H9 (cell line): ENCODE results near the gene CTDSPL. TPM values are rescaled to one million over a fixed set of nuclear protein-coding genes. Genes with fewer than 3 reads are reported as not detected.

Experiments used
- DNase-seq: peaks from one replicate; pipeline ENCODE4 v3.0.0-alpha.2; 2017
- H2AFZ ChIP-seq: one replicate; pipeline ENCODE4 v1.6.1; 2013; ENCODE audit warnings: mild to moderate bottlenecking, low read length, control low read depth, moderate library complexity
- H2AK5ac ChIP-seq: 2 replicates; pipeline ENCODE4 v1.6.1; 2013; ENCODE audit warnings: low read length, control low read depth, mixed read lengths; ENCODE audit not compliant: insufficient read length
- H2BK120ac ChIP-seq: one replicate; pipeline ENCODE4 v1.6.1; 2013; ENCODE audit warnings: low read depth, mild to moderate bottlenecking, low read length, control low read depth, inconsistent platforms; ENCODE audit not compliant: poor library complexity, severe bottlenecking
- H2BK12ac ChIP-seq: 2 replicates; pipeline ENCODE4 v1.6.1; 2013; ENCODE audit warnings: low read length, control low read depth, mixed read lengths, low read depth; ENCODE audit not compliant: insufficient read length
- H2BK15ac ChIP-seq: 2 replicates; pipeline ENCODE4 v1.6.1; 2013; ENCODE audit warnings: low read depth, low read length, control low read depth
- H2BK20ac ChIP-seq: one replicate; pipeline ENCODE4 v1.6.1; 2013; ENCODE audit warnings: low read depth, mild to moderate bottlenecking, low read length, control low read depth, inconsistent platforms; ENCODE audit not compliant: poor library complexity, severe bottlenecking
- H2BK5ac ChIP-seq: 2 replicates; pipeline ENCODE4 v1.6.1; 2013; ENCODE audit warnings: low read length, control low read depth, mixed read lengths; ENCODE audit not compliant: insufficient read length
- H3K14ac ChIP-seq: 2 replicates; pipeline ENCODE4 v1.6.1; 2013; ENCODE audit warnings: low read length, control low read depth; ENCODE audit not compliant: insufficient read depth
- H3K18ac ChIP-seq: 2 replicates; pipeline ENCODE4 v1.6.1; 2013; ENCODE audit warnings: low read depth, mild to moderate bottlenecking, mixed read lengths, low read length, control low read depth; ENCODE audit not compliant: insufficient read length
- H3K23ac ChIP-seq: 2 replicates; pipeline ENCODE4 v1.6.1; 2013; ENCODE audit warnings: low read length, control low read depth, mixed read lengths, low read depth; ENCODE audit not compliant: insufficient read length
- H3K23me2 ChIP-seq: 2 replicates; pipeline ENCODE4 v1.6.1; 2013; ENCODE audit warnings: low read depth, mild to moderate bottlenecking, mixed read lengths, low read length, control low read depth; ENCODE audit not compliant: insufficient read length, poor library complexity, severe bottlenecking
- H3K27ac ChIP-seq: 2 replicates; pipeline ENCODE4 v1.5.1; 2013; ENCODE audit warnings: low read length, control low read depth, mixed read lengths, low read depth; ENCODE audit not compliant: insufficient read length
- H3K27me3 ChIP-seq: 2 replicates; pipeline ENCODE4 v1.6.1; 2013; ENCODE audit warnings: low read length, control low read depth, inconsistent platforms; ENCODE audit not compliant: insufficient read depth
- H3K4ac ChIP-seq: 2 replicates; pipeline ENCODE4 v1.6.1; 2013; ENCODE audit warnings: low read depth, mild to moderate bottlenecking, control low read depth, inconsistent platforms, low read length, moderate library complexity
- H3K4me1 ChIP-seq: 2 replicates; pipeline ENCODE4 v1.6.1; 2013; ENCODE audit warnings: low read length, control low read depth, inconsistent platforms; ENCODE audit not compliant: insufficient read depth
- H3K4me2 ChIP-seq: 2 replicates; pipeline ENCODE4 v1.6.1; 2013; ENCODE audit warnings: low read length, control low read depth, mixed read lengths; ENCODE audit not compliant: insufficient read length, insufficient read depth
- H3K56ac ChIP-seq: 2 replicates; pipeline ENCODE4 v1.6.1; 2013; ENCODE audit warnings: low read depth, mild to moderate bottlenecking, mixed read lengths, low read length, control low read depth; ENCODE audit not compliant: insufficient read length
- H3K79me1 ChIP-seq: 2 replicates; pipeline ENCODE4 v1.6.1; 2013; ENCODE audit warnings: low read depth, mild to moderate bottlenecking, moderate library complexity, low read length, control low read depth, inconsistent platforms; ENCODE audit not compliant: insufficient read depth, poor library complexity, severe bottlenecking
- H3K79me2 ChIP-seq: 2 replicates; pipeline ENCODE4 v1.6.1; 2013; ENCODE audit warnings: low read length, control low read depth, inconsistent platforms; ENCODE audit not compliant: insufficient read depth
- H3K9ac ChIP-seq: 2 replicates; pipeline ENCODE4 v1.6.1; 2013; ENCODE audit warnings: low read length, control low read depth, mixed read lengths; ENCODE audit not compliant: insufficient read length; ENCODE audit errors: extremely low read depth
- H3K9me3 ChIP-seq: one replicate; pipeline ENCODE4 v1.6.1; 2013; ENCODE audit warnings: low read depth, low read length, inconsistent platforms; ENCODE audit not compliant: control insufficient read depth
- H3T11ph ChIP-seq: one replicate; pipeline ENCODE4 v1.6.1; 2013; ENCODE audit warnings: mild to moderate bottlenecking, low read length, control low read depth, inconsistent platforms
- H4K20me1 ChIP-seq: one replicate; pipeline ENCODE4 v1.6.1; 2013; ENCODE audit not compliant: control insufficient read depth, insufficient read length, insufficient read depth
- H4K5ac ChIP-seq: 2 replicates; pipeline ENCODE4 v1.6.1; 2013; ENCODE audit warnings: low read depth, mild to moderate bottlenecking, mixed read lengths, low read length, control low read depth; ENCODE audit not compliant: insufficient read length
- H4K8ac ChIP-seq: replicated peaks from 2 replicates; pipeline ENCODE4 v1.6.1; 2013; ENCODE audit warnings: low read length, control low read depth, mixed read lengths, low read depth; ENCODE audit not compliant: insufficient read length
- H4K91ac ChIP-seq: 2 replicates; pipeline ENCODE4 v1.6.1; 2013; ENCODE audit warnings: low read depth, mild to moderate bottlenecking, moderate library complexity, mixed read lengths, low read length, control low read depth; ENCODE audit not compliant: insufficient read length
- H3K27ac Mint-ChIP-seq, 3 experiments: 2 replicates in 2 of 3; 3 replicates in 1 of 3; pipeline ENCODE4 v1.8.0; 2020 to 2021; ENCODE audit warnings: mixed read lengths in 3 of 3, mild to moderate bottlenecking in 1 of 3, moderate library complexity in 1 of 3
- H3K27me3 Mint-ChIP-seq: 2 replicates; pipeline ENCODE4 v1.8.0; 2021; ENCODE audit warnings: low read depth, mild to moderate bottlenecking, moderate library complexity, mixed read lengths
- H3K36me3 Mint-ChIP-seq, 3 experiments: 2 replicates in 2 of 3; 3 replicates in 1 of 3; pipeline ENCODE4 v1.8.0; 2020 to 2021; ENCODE audit warnings: low read depth in 3 of 3, mixed read lengths in 3 of 3; ENCODE audit not compliant: insufficient read depth in 1 of 3
- H3K4me1 Mint-ChIP-seq, 2 experiments: 2 replicates each; pipeline ENCODE4 v1.8.0; 2020; ENCODE audit warnings: mixed read lengths in 2 of 2
- H3K4me3 Mint-ChIP-seq, 2 experiments: 2 replicates in 1 of 2; 3 replicates in 1 of 2; pipeline ENCODE4 v1.8.0; 2020 to 2021; ENCODE audit warnings: mild to moderate bottlenecking in 2 of 2, mixed read lengths in 2 of 2, moderate library complexity in 1 of 2
- H3K9me3 Mint-ChIP-seq, 2 experiments: 2 replicates in 1 of 2; 3 replicates in 1 of 2; pipeline ENCODE4 v1.8.0; 2020; ENCODE audit warnings: mild to moderate bottlenecking in 2 of 2, mixed read lengths in 2 of 2, moderate library complexity in 1 of 2
- WGBS: extraction: QIAGEN DNeasy Blood & Tissue Kit; methylation state at CpG from one replicate; pipeline ENCODE4 v1.1.7; 2013; ENCODE audit warnings: missing lambda C conversion rate, low lambda C conversion rate, mixed read lengths; ENCODE audit not compliant: insufficient read length; ENCODE audit errors: extremely low coverage; 5-methylcytosine and 5-hydroxymethylcytosine counted together
- total RNA-seq: library from RNA; stranded (reverse); gene quantifications from 2 replicates; pipeline ENCODE4 v1.2.1, GENCODE V29; 2021
- TF ChIP-seq, protein P1 (sequence below): fragments of 200-600 bp; sonication (generic); conservative IDR thresholded peaks from 3 replicates; pipeline ENCODE4 v1.8.0; 2021; ENCODE audit warnings: antibody characterized with exemption, mild to moderate bottlenecking

The CTDSPL gene
- total RNA-seq, 1 experiment from 2014 or later = 20.8 TPM

DNA sequence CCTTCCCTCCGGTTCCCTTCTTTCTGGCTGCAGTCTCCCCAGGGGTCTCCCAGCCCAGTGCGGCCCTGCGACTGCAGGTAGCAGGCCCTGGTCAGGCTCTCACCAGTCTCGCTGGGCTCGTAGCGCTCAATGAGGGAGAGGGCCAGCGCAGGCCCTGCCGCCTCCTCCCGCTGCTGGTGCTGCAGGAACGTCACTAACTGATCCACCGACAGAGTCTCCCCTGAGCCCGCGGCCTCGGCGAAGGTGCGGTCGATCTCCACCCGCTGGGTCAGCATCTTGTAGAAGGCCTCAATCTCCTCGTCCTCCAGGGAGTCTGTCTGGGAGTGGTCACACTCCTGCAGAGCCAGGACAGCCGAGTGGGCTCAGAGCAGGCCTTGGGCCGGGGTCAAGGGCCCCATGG is 149.4 kb downstream of the CTDSPL start:
- H4K20me1 ChIP-seq = no peaks in the 10 kb centered on the region
- no peaks in the 10 kb centered on the region for H3K79me1 ChIP-seq
- H3K27ac ChIP-seq = no peak overlapping the region
- Mint-ChIP-seq H3K4me3 (no peak overlapping the region), H3K27me3 (no peaks in the 10 kb centered on the region), H3K27ac (peak overlapping the region in 2 of 3 experiments; percentile 18 to 20; a peak in 1 of 7 replicates), H3K36me3 (peaks cover 3 to 35% (median 29%) of the 10 kb centered on the region in 3 experiments; a peak in 6 of 7 replicates), H3K9me3 (no peaks in the 10 kb centered on the region), H3K4me1 (no peaks in the 10 kb centered on the region)
- no peak overlapping the region for H2AFZ ChIP-seq
- no peak overlapping the region for H4K5ac ChIP-seq
- H3K23ac ChIP-seq = no peak overlapping the region
- no peak overlapping the region for H4K8ac ChIP-seq
- no peaks in the 10 kb centered on the region for H3K27me3 ChIP-seq
- H2BK20ac ChIP-seq = no peak overlapping the region
- H3K9ac ChIP-seq = no peak overlapping the region
- no peak overlapping the region for H4K91ac ChIP-seq
- H3K23me2 ChIP-seq = no peaks in the 10 kb centered on the region
- H3K4ac ChIP-seq = no peak overlapping the region
- H2AK5ac ChIP-seq = no peak overlapping the region
- DNase-seq = no peak
- H3K79me2 ChIP-seq = no peaks in the 10 kb centered on the region
- no peak overlapping the region for H2BK5ac ChIP-seq
- no peak overlapping the region for H2BK120ac ChIP-seq
- no peak overlapping the region for H2BK15ac ChIP-seq
- no peak overlapping the region for H3T11ph ChIP-seq
- no peak overlapping the region for H3K14ac ChIP-seq
- H3K56ac ChIP-seq = no peak overlapping the region
- TF ChIP-seq, protein P1, sequence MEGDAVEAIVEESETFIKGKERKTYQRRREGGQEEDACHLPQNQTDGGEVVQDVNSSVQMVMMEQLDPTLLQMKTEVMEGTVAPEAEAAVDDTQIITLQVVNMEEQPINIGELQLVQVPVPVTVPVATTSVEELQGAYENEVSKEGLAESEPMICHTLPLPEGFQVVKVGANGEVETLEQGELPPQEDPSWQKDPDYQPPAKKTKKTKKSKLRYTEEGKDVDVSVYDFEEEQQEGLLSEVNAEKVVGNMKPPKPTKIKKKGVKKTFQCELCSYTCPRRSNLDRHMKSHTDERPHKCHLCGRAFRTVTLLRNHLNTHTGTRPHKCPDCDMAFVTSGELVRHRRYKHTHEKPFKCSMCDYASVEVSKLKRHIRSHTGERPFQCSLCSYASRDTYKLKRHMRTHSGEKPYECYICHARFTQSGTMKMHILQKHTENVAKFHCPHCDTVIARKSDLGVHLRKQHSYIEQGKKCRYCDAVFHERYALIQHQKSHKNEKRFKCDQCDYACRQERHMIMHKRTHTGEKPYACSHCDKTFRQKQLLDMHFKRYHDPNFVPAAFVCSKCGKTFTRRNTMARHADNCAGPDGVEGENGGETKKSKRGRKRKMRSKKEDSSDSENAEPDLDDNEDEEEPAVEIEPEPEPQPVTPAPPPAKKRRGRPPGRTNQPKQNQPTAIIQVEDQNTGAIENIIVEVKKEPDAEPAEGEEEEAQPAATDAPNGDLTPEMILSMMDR = no peak
- no peaks in the 10 kb centered on the region for H3K4me1 ChIP-seq
- no peak overlapping the region for H3K18ac ChIP-seq
- WGBS = no CpG with 5 or more reads among the region's 21 CpGs
- no peaks in the 10 kb centered on the region for H3K9me3 ChIP-seq
- H3K4me2 ChIP-seq = no peak overlapping the region
- no peak overlapping the region for H2BK12ac ChIP-seq
